OCI-LY3 (cell line): ENCODE results near the gene ABHD16A.

Experiments
- EZH2phosphoT487 ChIP-seq: fragments of 200-600 bp; shearing (Covaris generic); IDR thresholded peaks from 2 replicates; pipeline ENCODE4 v1.6.1; 2018; ENCODE audit warnings: antibody characterized with exemption, mixed run types, low read depth
- TF ChIP-seq, protein P1 (sequence below): fragments of 200-600, 300-600 bp; sonication (generic); IDR thresholded peaks from 2 replicates; pipeline ENCODE4 v1.5.1; 2014; ENCODE audit warnings: antibody characterized with exemption, low read length, low read depth

DNA sequence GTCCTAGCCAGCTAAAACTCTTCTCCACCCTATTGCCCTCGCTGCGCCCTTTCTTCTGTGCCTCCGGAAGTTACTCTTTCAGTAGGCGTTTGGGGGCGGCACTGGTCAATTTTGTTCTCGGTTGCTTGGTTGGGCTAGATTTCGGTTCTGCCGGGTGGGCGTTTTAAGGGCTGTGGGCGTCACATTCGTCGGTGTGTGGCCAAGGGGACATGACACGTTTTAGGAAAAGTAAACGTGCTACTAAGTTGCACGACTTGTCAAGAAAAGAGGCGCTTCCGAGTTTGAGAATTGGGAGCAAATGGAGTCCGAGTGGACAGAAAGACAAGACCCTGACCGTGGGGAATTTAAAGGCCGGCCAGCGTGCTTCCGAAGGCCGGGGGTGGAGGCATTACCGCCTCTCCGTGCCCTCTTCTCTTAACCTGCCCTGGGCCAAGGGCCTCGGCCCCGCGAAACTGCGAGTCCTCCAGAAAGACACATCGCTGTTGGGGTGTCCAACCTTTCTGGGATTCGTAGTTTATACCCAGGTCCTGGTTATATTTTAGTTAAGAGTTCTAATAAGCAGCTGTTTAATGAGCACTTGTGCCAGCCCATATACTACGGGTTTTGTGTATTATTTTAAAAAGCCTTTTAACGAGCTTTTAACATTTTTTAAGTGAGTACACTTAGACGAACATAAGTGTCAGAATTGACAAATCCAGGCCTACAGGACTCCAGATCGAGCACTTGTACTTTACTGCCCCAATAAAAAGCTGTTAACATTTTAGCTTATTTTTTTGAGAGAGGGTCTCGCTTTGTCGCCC is 50.0 kb downstream of the ABHD16A start:
- TF ChIP-seq, protein P1, sequence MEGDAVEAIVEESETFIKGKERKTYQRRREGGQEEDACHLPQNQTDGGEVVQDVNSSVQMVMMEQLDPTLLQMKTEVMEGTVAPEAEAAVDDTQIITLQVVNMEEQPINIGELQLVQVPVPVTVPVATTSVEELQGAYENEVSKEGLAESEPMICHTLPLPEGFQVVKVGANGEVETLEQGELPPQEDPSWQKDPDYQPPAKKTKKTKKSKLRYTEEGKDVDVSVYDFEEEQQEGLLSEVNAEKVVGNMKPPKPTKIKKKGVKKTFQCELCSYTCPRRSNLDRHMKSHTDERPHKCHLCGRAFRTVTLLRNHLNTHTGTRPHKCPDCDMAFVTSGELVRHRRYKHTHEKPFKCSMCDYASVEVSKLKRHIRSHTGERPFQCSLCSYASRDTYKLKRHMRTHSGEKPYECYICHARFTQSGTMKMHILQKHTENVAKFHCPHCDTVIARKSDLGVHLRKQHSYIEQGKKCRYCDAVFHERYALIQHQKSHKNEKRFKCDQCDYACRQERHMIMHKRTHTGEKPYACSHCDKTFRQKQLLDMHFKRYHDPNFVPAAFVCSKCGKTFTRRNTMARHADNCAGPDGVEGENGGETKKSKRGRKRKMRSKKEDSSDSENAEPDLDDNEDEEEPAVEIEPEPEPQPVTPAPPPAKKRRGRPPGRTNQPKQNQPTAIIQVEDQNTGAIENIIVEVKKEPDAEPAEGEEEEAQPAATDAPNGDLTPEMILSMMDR, result no peak; the same call in 1 of the 2 replicates
- TF ChIP-seq EZH2phosphoT487, result no peak
